LNCAP (cell line): ENCODE data around the gene IP6K3.
A peak's percentile ranks its signal among the peaks of the same experiment; 100 is the strongest.

Source experiments
- CTCF ChIP-seq: fragments of 450-650 bp; IDR thresholded peaks from 2 replicates; pipeline ENCODE4 v1.5.1; 2017; ENCODE audit warnings: mild to moderate bottlenecking

The IP6K3 gene

GRCh38 chr6:33716379-33716778 lies 30.3 kb downstream of the IP6K3 start:
- no peak for TF ChIP-seq CTCF

- TF ChIP-seq CTCF: no peak
These were observed 32.2 kb downstream of the IP6K3 start for GRCh38 chr6:33714385-33715040.

DNA sequence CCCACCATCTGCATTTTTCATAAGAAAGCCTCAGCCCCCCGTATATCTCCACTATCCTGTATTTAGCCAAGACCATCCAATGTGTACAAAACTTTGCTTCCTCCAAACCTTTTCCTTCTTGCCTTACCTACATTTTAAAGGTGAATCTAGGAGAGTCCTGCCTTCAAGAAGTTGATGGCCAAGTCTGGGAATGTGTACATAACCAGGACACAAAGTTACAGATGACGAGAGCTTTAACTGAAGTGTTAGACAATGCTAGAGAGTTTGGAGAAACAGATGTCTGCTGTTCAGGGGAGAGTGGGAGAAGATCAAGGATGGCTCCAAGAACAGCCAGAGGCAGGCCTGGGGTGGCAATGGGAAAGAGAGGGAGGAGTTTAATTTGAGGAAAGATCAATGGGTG lies 32.9 kb downstream of the IP6K3 start:
- TF ChIP-seq CTCF: no peak

- TF ChIP-seq CTCF: no peak
These were observed 33.8 kb downstream of the IP6K3 start for GRCh38 chr6:33712914-33713313.

- peak; percentile 62 for TF ChIP-seq CTCF
These were observed 35.3 kb downstream of the IP6K3 start, which contains the start of gene UQCC2 for GRCh38 chr6:33711140-33712129. TSS of gene UQCC2 (minus strand) at chr6:33711700. CDS start at chr6:33711686, 14 bp downstream.

- no peak for TF ChIP-seq CTCF
These were observed 36.2 kb downstream of the IP6K3 start for GRCh38 chr6:33710296-33711121.
